H9 (cell line): ENCODE results near the gene NFATC4. TPM values are rescaled to one million over a fixed set of nuclear protein-coding genes. Genes with fewer than 3 reads are reported as not detected.

Source experiments
- DNase-seq: peaks from one replicate; pipeline ENCODE4 v3.0.0-alpha.2; 2017
- H2AFZ ChIP-seq: one replicate; pipeline ENCODE4 v1.6.1; 2013; ENCODE audit warnings: mild to moderate bottlenecking, low read length, control low read depth, moderate library complexity
- H2AK5ac ChIP-seq: 2 replicates; pipeline ENCODE4 v1.6.1; 2013; ENCODE audit warnings: low read length, control low read depth, mixed read lengths; ENCODE audit not compliant: insufficient read length
- H2BK120ac ChIP-seq: one replicate; pipeline ENCODE4 v1.6.1; 2013; ENCODE audit warnings: low read depth, mild to moderate bottlenecking, low read length, control low read depth, inconsistent platforms; ENCODE audit not compliant: poor library complexity, severe bottlenecking
- H2BK12ac ChIP-seq: 2 replicates; pipeline ENCODE4 v1.6.1; 2013; ENCODE audit warnings: low read length, control low read depth, mixed read lengths, low read depth; ENCODE audit not compliant: insufficient read length
- H2BK15ac ChIP-seq: 2 replicates; pipeline ENCODE4 v1.6.1; 2013; ENCODE audit warnings: low read depth, low read length, control low read depth
- H2BK20ac ChIP-seq: one replicate; pipeline ENCODE4 v1.6.1; 2013; ENCODE audit warnings: low read depth, mild to moderate bottlenecking, low read length, control low read depth, inconsistent platforms; ENCODE audit not compliant: poor library complexity, severe bottlenecking
- H2BK5ac ChIP-seq: 2 replicates; pipeline ENCODE4 v1.6.1; 2013; ENCODE audit warnings: low read length, control low read depth, mixed read lengths; ENCODE audit not compliant: insufficient read length
- H3K14ac ChIP-seq: 2 replicates; pipeline ENCODE4 v1.6.1; 2013; ENCODE audit warnings: low read length, control low read depth; ENCODE audit not compliant: insufficient read depth
- H3K18ac ChIP-seq: 2 replicates; pipeline ENCODE4 v1.6.1; 2013; ENCODE audit warnings: low read depth, mild to moderate bottlenecking, mixed read lengths, low read length, control low read depth; ENCODE audit not compliant: insufficient read length
- H3K23ac ChIP-seq: 2 replicates; pipeline ENCODE4 v1.6.1; 2013; ENCODE audit warnings: low read length, control low read depth, mixed read lengths, low read depth; ENCODE audit not compliant: insufficient read length
- H3K23me2 ChIP-seq: 2 replicates; pipeline ENCODE4 v1.6.1; 2013; ENCODE audit warnings: low read depth, mild to moderate bottlenecking, mixed read lengths, low read length, control low read depth; ENCODE audit not compliant: insufficient read length, poor library complexity, severe bottlenecking
- H3K27ac ChIP-seq: 2 replicates; pipeline ENCODE4 v1.5.1; 2013; ENCODE audit warnings: low read length, control low read depth, mixed read lengths, low read depth; ENCODE audit not compliant: insufficient read length
- H3K27me3 ChIP-seq: 2 replicates; pipeline ENCODE4 v1.6.1; 2013; ENCODE audit warnings: low read length, control low read depth, inconsistent platforms; ENCODE audit not compliant: insufficient read depth
- H3K4ac ChIP-seq: 2 replicates; pipeline ENCODE4 v1.6.1; 2013; ENCODE audit warnings: low read depth, mild to moderate bottlenecking, control low read depth, inconsistent platforms, low read length, moderate library complexity
- H3K4me1 ChIP-seq: 2 replicates; pipeline ENCODE4 v1.6.1; 2013; ENCODE audit warnings: low read length, control low read depth, inconsistent platforms; ENCODE audit not compliant: insufficient read depth
- H3K4me2 ChIP-seq: 2 replicates; pipeline ENCODE4 v1.6.1; 2013; ENCODE audit warnings: low read length, control low read depth, mixed read lengths; ENCODE audit not compliant: insufficient read length, insufficient read depth
- H3K56ac ChIP-seq: 2 replicates; pipeline ENCODE4 v1.6.1; 2013; ENCODE audit warnings: low read depth, mild to moderate bottlenecking, mixed read lengths, low read length, control low read depth; ENCODE audit not compliant: insufficient read length
- H3K79me1 ChIP-seq: 2 replicates; pipeline ENCODE4 v1.6.1; 2013; ENCODE audit warnings: low read depth, mild to moderate bottlenecking, moderate library complexity, low read length, control low read depth, inconsistent platforms; ENCODE audit not compliant: insufficient read depth, poor library complexity, severe bottlenecking
- H3K79me2 ChIP-seq: 2 replicates; pipeline ENCODE4 v1.6.1; 2013; ENCODE audit warnings: low read length, control low read depth, inconsistent platforms; ENCODE audit not compliant: insufficient read depth
- H3K9ac ChIP-seq: 2 replicates; pipeline ENCODE4 v1.6.1; 2013; ENCODE audit warnings: low read length, control low read depth, mixed read lengths; ENCODE audit not compliant: insufficient read length; ENCODE audit errors: extremely low read depth
- H3K9me3 ChIP-seq: one replicate; pipeline ENCODE4 v1.6.1; 2013; ENCODE audit warnings: low read depth, low read length, inconsistent platforms; ENCODE audit not compliant: control insufficient read depth
- H3T11ph ChIP-seq: one replicate; pipeline ENCODE4 v1.6.1; 2013; ENCODE audit warnings: mild to moderate bottlenecking, low read length, control low read depth, inconsistent platforms
- H4K20me1 ChIP-seq: one replicate; pipeline ENCODE4 v1.6.1; 2013; ENCODE audit not compliant: control insufficient read depth, insufficient read length, insufficient read depth
- H4K5ac ChIP-seq: 2 replicates; pipeline ENCODE4 v1.6.1; 2013; ENCODE audit warnings: low read depth, mild to moderate bottlenecking, mixed read lengths, low read length, control low read depth; ENCODE audit not compliant: insufficient read length
- H4K8ac ChIP-seq: replicated peaks from 2 replicates; pipeline ENCODE4 v1.6.1; 2013; ENCODE audit warnings: low read length, control low read depth, mixed read lengths, low read depth; ENCODE audit not compliant: insufficient read length
- H4K91ac ChIP-seq: 2 replicates; pipeline ENCODE4 v1.6.1; 2013; ENCODE audit warnings: low read depth, mild to moderate bottlenecking, moderate library complexity, mixed read lengths, low read length, control low read depth; ENCODE audit not compliant: insufficient read length
- H3K27ac Mint-ChIP-seq, 3 experiments: 2 replicates in 2 of 3; 3 replicates in 1 of 3; pipeline ENCODE4 v1.8.0; 2020 to 2021; ENCODE audit warnings: mixed read lengths in 3 of 3, mild to moderate bottlenecking in 1 of 3, moderate library complexity in 1 of 3
- H3K27me3 Mint-ChIP-seq: 2 replicates; pipeline ENCODE4 v1.8.0; 2021; ENCODE audit warnings: low read depth, mild to moderate bottlenecking, moderate library complexity, mixed read lengths
- H3K36me3 Mint-ChIP-seq, 3 experiments: 2 replicates in 2 of 3; 3 replicates in 1 of 3; pipeline ENCODE4 v1.8.0; 2020 to 2021; ENCODE audit warnings: low read depth in 3 of 3, mixed read lengths in 3 of 3; ENCODE audit not compliant: insufficient read depth in 1 of 3
- H3K4me1 Mint-ChIP-seq, 2 experiments: 2 replicates each; pipeline ENCODE4 v1.8.0; 2020; ENCODE audit warnings: mixed read lengths in 2 of 2
- H3K4me3 Mint-ChIP-seq, 2 experiments: 2 replicates in 1 of 2; 3 replicates in 1 of 2; pipeline ENCODE4 v1.8.0; 2020 to 2021; ENCODE audit warnings: mild to moderate bottlenecking in 2 of 2, mixed read lengths in 2 of 2, moderate library complexity in 1 of 2
- H3K9me3 Mint-ChIP-seq, 2 experiments: 2 replicates in 1 of 2; 3 replicates in 1 of 2; pipeline ENCODE4 v1.8.0; 2020; ENCODE audit warnings: mild to moderate bottlenecking in 2 of 2, mixed read lengths in 2 of 2, moderate library complexity in 1 of 2
- WGBS: extraction: QIAGEN DNeasy Blood & Tissue Kit; methylation state at CpG from one replicate; pipeline ENCODE4 v1.1.7; 2013; ENCODE audit warnings: missing lambda C conversion rate, low lambda C conversion rate, mixed read lengths; ENCODE audit not compliant: insufficient read length; ENCODE audit errors: extremely low coverage; 5-methylcytosine and 5-hydroxymethylcytosine counted together
- total RNA-seq: library from RNA; stranded (reverse); gene quantifications from 2 replicates; pipeline ENCODE4 v1.2.1, GENCODE V29; 2021
- TF ChIP-seq, protein P1 (sequence below): fragments of 200-600 bp; sonication (generic); conservative IDR thresholded peaks from 3 replicates; pipeline ENCODE4 v1.8.0; 2021; ENCODE audit warnings: antibody characterized with exemption, mild to moderate bottlenecking

NFATC4 gene
- total RNA-seq, 1 experiment from 2014 or later = 46.4 TPM

DNA sequence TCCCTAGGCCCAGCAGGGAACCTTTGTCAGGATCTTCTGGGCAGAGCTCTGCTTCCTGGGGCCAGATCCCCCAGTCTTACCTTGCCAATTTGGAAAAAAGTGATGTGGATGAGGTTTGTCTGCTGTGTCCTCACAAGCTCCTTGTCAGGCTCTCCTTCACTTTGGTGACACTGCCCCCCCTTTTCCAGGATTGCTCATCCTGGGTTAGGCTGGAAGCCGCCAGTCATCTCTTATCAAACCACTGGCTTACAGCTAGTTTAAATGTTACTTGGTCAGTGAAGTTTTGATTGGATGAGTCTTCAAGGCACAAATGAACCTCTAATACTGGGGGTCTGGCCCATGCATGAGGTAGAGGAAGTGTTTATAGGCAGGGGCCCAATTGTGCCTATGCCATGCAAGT lies 46.1 kb downstream of the NFATC4 start:
- no CpG with 5 or more reads among the region's 1 CpG for WGBS
- Histone ChIP-seq H3K9me3 (no peaks in the 10 kb centered on the region), H3K9ac (no peak overlapping the region), H3K4me1 (no peaks in the 10 kb centered on the region), H4K8ac (no peak overlapping the region), H4K91ac (no peak overlapping the region), H3K23ac (no peak overlapping the region), H2BK20ac (no peak overlapping the region), H4K20me1 (no peaks in the 10 kb centered on the region), H3K23me2 (no peaks in the 10 kb centered on the region), H3K4me2 (no peak overlapping the region), H3K56ac (no peak overlapping the region), H2BK15ac (no peak overlapping the region), H2BK120ac (no peak overlapping the region), H3T11ph (no peak overlapping the region), H2AK5ac (no peak overlapping the region), H3K27ac (no peak overlapping the region), H2AFZ (no peak overlapping the region), H2BK12ac (no peak overlapping the region), H4K5ac (no peak overlapping the region), H2BK5ac (no peak overlapping the region), H3K14ac (no peak overlapping the region), H3K4ac (no peak overlapping the region), H3K27me3 (no peaks in the 10 kb centered on the region; the same call in 1 of the 2 replicates), H3K79me1 (no peaks in the 10 kb centered on the region), H3K18ac (no peak overlapping the region), H3K79me2 (no peaks in the 10 kb centered on the region)
- Mint-ChIP-seq H3K9me3 (no peaks in the 10 kb centered on the region), H3K4me1 (peaks cover 2 to 3% of the 10 kb centered on the region in 2 experiments; a peak in 1 of 4 replicates), H3K4me3 (no peak overlapping the region), H3K27me3 (peaks cover 8% of the 10 kb centered on the region), H3K36me3 (peaks cover 15 to 33% (median 24%) of the 10 kb centered on the region in 3 experiments; a peak in 6 of 7 replicates), H3K27ac (no peak overlapping the region)
- no peak for DNase-seq
- TF ChIP-seq, protein P1, sequence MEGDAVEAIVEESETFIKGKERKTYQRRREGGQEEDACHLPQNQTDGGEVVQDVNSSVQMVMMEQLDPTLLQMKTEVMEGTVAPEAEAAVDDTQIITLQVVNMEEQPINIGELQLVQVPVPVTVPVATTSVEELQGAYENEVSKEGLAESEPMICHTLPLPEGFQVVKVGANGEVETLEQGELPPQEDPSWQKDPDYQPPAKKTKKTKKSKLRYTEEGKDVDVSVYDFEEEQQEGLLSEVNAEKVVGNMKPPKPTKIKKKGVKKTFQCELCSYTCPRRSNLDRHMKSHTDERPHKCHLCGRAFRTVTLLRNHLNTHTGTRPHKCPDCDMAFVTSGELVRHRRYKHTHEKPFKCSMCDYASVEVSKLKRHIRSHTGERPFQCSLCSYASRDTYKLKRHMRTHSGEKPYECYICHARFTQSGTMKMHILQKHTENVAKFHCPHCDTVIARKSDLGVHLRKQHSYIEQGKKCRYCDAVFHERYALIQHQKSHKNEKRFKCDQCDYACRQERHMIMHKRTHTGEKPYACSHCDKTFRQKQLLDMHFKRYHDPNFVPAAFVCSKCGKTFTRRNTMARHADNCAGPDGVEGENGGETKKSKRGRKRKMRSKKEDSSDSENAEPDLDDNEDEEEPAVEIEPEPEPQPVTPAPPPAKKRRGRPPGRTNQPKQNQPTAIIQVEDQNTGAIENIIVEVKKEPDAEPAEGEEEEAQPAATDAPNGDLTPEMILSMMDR = no peak
